ENCODE results near the gene ESPN. TPM values are rescaled to one million over a fixed set of nuclear protein-coding genes. Genes with fewer than 3 reads are reported as not detected.

ESPN gene
- total and polyA plus RNA-seq, 2 of the 4 experiments (the other 2 are of a cell fraction) = under 0.01 to 0.02 TPM

DNA sequence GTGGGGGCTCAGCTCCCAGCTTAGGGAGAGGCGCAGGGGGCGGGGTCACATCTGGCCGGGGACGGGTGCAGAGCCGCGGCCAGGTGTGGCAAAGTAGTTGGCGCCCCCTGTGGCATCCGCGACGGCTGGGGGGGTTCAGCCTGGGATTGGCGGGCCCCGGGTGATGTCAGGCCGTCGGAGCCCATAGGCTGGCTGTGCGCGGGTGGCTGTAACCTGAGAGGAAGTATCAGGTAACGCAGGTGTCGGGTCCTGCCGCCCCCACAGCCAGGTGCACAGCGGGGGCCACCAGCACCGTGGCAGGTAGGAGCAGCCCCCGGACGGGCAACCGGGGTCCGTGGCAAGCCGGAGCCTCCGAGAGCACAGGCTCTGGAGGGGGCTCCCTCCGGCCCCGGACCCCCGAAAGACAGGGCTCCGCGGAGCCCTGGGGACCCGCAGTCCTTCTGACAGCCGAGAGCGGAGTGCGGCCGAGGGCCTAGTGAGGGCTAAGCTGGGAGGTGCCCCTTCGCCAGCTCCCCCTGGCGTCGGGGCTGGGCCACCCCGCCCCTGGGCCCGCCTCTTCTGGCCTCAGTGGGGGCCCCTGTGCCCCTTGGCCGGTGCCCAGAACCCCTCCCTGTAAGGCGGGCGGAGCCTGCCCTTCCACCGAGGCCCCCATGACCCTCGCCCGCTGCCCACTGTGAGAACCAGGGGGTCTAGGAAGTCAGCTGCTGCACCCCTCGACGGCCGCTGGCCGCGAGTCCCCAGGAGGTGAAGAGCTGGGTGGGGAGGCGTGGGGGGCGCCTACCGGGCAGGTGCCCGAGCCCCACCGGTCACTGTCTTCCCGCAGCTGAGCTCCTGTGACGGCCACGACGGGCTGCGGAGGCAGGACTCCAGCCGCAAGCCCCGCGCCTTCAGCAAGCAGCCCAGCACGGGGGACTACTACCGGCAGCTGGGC is 23.5 kb downstream of the ESPN start:
- in situ Hi-C loops (cut with MboI; ENCODE audit: low sequenced_read_pairs) (no loop called here), dilution Hi-C loops (cut with HindIII; ENCODE audit: low sequenced_read_pairs, unreplicated experiment) (no loop called here), intact Hi-C loops (cut with micrococcal nuclease) (no loop called here)
- Histone ChIP-seq H3K27me3 (ENCODE audit: control insufficient read depth, insufficient read depth, low read length) (peaks cover 71% of the 10 kb centered on the region), H2BK5ac (ENCODE audit: low read depth, low read length, poor library complexity, severe bottlenecking) (no peak overlapping the region), H3K23ac (ENCODE audit: low read depth, low read length) (no peak overlapping the region), H3K4me3 (ENCODE audit: insufficient read depth, low read depth, low read length) (no peak overlapping the region), H4K8ac (ENCODE audit: low read depth in 2 of 2, low read length in 2 of 2) (no peak overlapping the region), H3K27ac (ENCODE audit: insufficient read depth, low read length) (no peak overlapping the region), H2BK120ac (ENCODE audit: low read depth, low read length) (no peak overlapping the region), H3K4me1 (ENCODE audit: control insufficient read depth, insufficient read depth, low read length) (no peaks in the 10 kb centered on the region), H3K4me2 (ENCODE audit: low read depth, low read length) (no peak overlapping the region), H3K79me1 (ENCODE audit: low read depth in 1 of 2, low read length in 2 of 2) (no peaks in the 10 kb centered on the region), H4K20me1 (ENCODE audit: insufficient read depth, low read length) (no peaks in the 10 kb centered on the region), H2BK20ac (ENCODE audit: low read depth, low read length) (no peak overlapping the region), H3K14ac (replicated peaks; ENCODE audit: low read depth, low read length) (no peak overlapping the region), H2AFZ (replicated peaks; ENCODE audit: low read length, poor library complexity) (no peak overlapping the region), H4K91ac (ENCODE audit: insufficient read depth, low read depth, low read length) (no peak overlapping the region), H3K4ac (ENCODE audit: low read depth, low read length) (no peak overlapping the region), H3K18ac (ENCODE audit: low read depth, low read length) (no peak overlapping the region), H2AK5ac (ENCODE audit: low read depth, low read length) (no peak overlapping the region), H3K36me3 (ENCODE audit: control insufficient read depth, insufficient read depth, low read length) (no peaks in the 10 kb centered on the region), H3K9ac (ENCODE audit: low read depth, low read length) (no peak overlapping the region), H3K56ac (ENCODE audit: extremely low read depth, insufficient read depth, low read length) (no peak overlapping the region), H2BK15ac (ENCODE audit: low read depth, low read length) (no peak overlapping the region), H2AK9ac (replicated peaks; ENCODE audit: low read depth, low read length, poor library complexity) (no peak overlapping the region), H3K9me1 (ENCODE audit: insufficient read depth, low read length) (no peaks in the 10 kb centered on the region; the same call in 1 of the 2 replicates), H4K5ac (ENCODE audit: low read depth, low read length) (no peak overlapping the region), H3K9me3 (ENCODE audit: control insufficient read depth, insufficient read depth, low read length) (no peaks in the 10 kb centered on the region)
- CTCF ChIA-PET = interaction anchor here (0.6 to 0.9 kb wide), 2 partner anchors 44 to 207 kb away, joined by 3 read pairs; no protein-coding TSS in a partner anchor
- DNase-seq (no peak), ATAC-seq (ENCODE audit: low read depth) (no peak)
- WGBS, 2 experiments (ENCODE audit: extremely low coverage in 2 of 2, insufficient read length in 1 of 2) = 3% methylated on average over 19 of the region's 68 CpGs; no CpG with 5 or more reads in 1 of the 2 experiments
- no TSS peak for BruUV-seq (replicated peaks)
- POLR2A ChIA-PET (ENCODE audit: unreplicated experiment) = no interaction called here
- TF ChIP-seq MXI1 (IDR thresholded peaks at IDR 0.05; ENCODE audit: borderline replicate concordance, low read depth, low read length) (no peak), NFE2L2 (IDR thresholded peaks at IDR 0.05; ENCODE audit: low read depth, low read length) (no peak), BHLHE40 (IDR thresholded peaks at IDR 0.05; ENCODE audit: low read depth, low read length) (no peak), POLR2A (IDR thresholded peaks at IDR 0.05; ENCODE audit: low read depth, low read length) (no peak), MAZ (IDR thresholded peaks at IDR 0.05; ENCODE audit: borderline replicate concordance, low read depth, low read length) (no peak), CHD1 (IDR thresholded peaks at IDR 0.05; ENCODE audit: low read depth, low read length) (no peak), MAFK (IDR thresholded peaks at IDR 0.05; ENCODE audit: low read depth, low read length) (no peak), CTCF (conservative IDR thresholded peaks at IDR 0.05; ENCODE audit: low read depth, low read length) (no peak), FOS (IDR thresholded peaks at IDR 0.05; ENCODE audit: low read depth, low read length) (no peak), RFX5 (IDR thresholded peaks at IDR 0.05; ENCODE audit: low read depth, low read length) (no peak), USF2 (IDR thresholded peaks at IDR 0.05; ENCODE audit: low read depth, low read length) (no peak), RAD21 (IDR thresholded peaks at IDR 0.05; ENCODE audit: low read length) (no peak), ELK1 (IDR thresholded peaks at IDR 0.05; ENCODE audit: borderline replicate concordance, low read depth, low read length) (no peak), SMC3 (IDR thresholded peaks at IDR 0.05; ENCODE audit: low read depth, low read length) (no peak), RCOR1 (IDR thresholded peaks at IDR 0.05; ENCODE audit: insufficient replicate concordance, low read length) (no peak)
